IMR-90 (cell line): ENCODE measurements around the gene MIER1. TPM values are rescaled to one million over a fixed set of nuclear protein-coding genes. Genes with fewer than 3 reads are reported as not detected.
"Not testable (repeated sequence)": the region's sequence is repeated elsewhere in the genome, so short reads cannot be mapped to it uniquely, and the experiment has no call there.

Experiments
- ATAC-seq: fragments of 200-7000 bp; cut with Tn5 transposase; 2 replicates; pipeline ENCODE4 v1.9.1; 2020; ENCODE audit warnings: low read depth, mild to moderate bottlenecking, moderate library complexity
- BruUV-seq: library from RNA; stranded (reverse); fragments of 400-500 nt; replicated peaks from 2 replicates; lab custom pipeline; 2021; lab: Mats Ljungman, UMichigan
- CTCF ChIA-PET: fragments of 300-600 bp; formaldehyde crosslinking; extraction: SDS; loops from one replicate; lab custom pipeline; 2021; ENCODE audit warnings: antibody characterized with exemption; lab: Yijun Ruan, JAX
- POLR2A ChIA-PET: fragments of 300-600 bp; sonication (Branson Sonifier 250); formaldehyde crosslinking; loops from one replicate; lab custom pipeline; 2022; ENCODE audit warnings: antibody characterized with exemption; ENCODE audit not compliant: unreplicated experiment; lab: Charles Lee
- DNase-seq: peaks from one replicate; pipeline ENCODE4 v3.0.0; 2013
- H2AFZ ChIP-seq: replicated peaks from 2 replicates; pipeline ENCODE3; 2013; ENCODE audit warnings: low read length, mild to moderate bottlenecking; ENCODE audit not compliant: poor library complexity
- H2AK5ac ChIP-seq: 2 replicates; pipeline ENCODE4 v1.6.1; 2013; ENCODE audit warnings: low read depth, low read length, inconsistent platforms
- H2AK9ac ChIP-seq: replicated peaks from 2 replicates; pipeline ENCODE3; 2013; ENCODE audit warnings: mild to moderate bottlenecking, low read depth, low read length, moderate library complexity; ENCODE audit not compliant: poor library complexity
- H2BK120ac ChIP-seq: 2 replicates; pipeline ENCODE4 v1.6.1; 2013; ENCODE audit warnings: low read depth, low read length, inconsistent platforms
- H2BK15ac ChIP-seq: 3 replicates; pipeline ENCODE4 v1.6.1; 2013; ENCODE audit warnings: low read depth, low read length, inconsistent platforms
- H2BK20ac ChIP-seq: 2 replicates; pipeline ENCODE4 v1.6.1; 2013; ENCODE audit warnings: low read depth, mild to moderate bottlenecking, inconsistent platforms, low read length, moderate library complexity
- H2BK5ac ChIP-seq: 2 replicates; pipeline ENCODE4 v1.6.1; 2013; ENCODE audit warnings: mild to moderate bottlenecking, low read depth, low read length, inconsistent platforms; ENCODE audit not compliant: poor library complexity, severe bottlenecking
- H3K14ac ChIP-seq: replicated peaks from 2 replicates; pipeline ENCODE4 v1.6.1; 2013; ENCODE audit warnings: low read depth, low read length, inconsistent platforms
- H3K18ac ChIP-seq: 2 replicates; pipeline ENCODE4 v1.6.1; 2013; ENCODE audit warnings: low read depth, low read length, control low read depth
- H3K23ac ChIP-seq: 2 replicates; pipeline ENCODE4 v1.6.1; 2013; ENCODE audit warnings: low read depth, low read length, inconsistent platforms
- H3K27ac ChIP-seq: 2 replicates; pipeline ENCODE4 v1.5.1; 2013; ENCODE audit warnings: mild to moderate bottlenecking, control low read depth, low read length; ENCODE audit not compliant: insufficient read depth
- H3K27me3 ChIP-seq: 2 replicates; pipeline ENCODE4 v1.6.1; 2013; ENCODE audit warnings: low read length; ENCODE audit not compliant: control insufficient read depth, insufficient read depth
- H3K36me3 ChIP-seq: 2 replicates; pipeline ENCODE4 v1.6.1; 2013; ENCODE audit warnings: low read length, mixed read lengths; ENCODE audit not compliant: control insufficient read depth, insufficient read depth
- H3K4ac ChIP-seq: 2 replicates; pipeline ENCODE4 v1.6.1; 2013; ENCODE audit warnings: low read depth, low read length, inconsistent platforms
- H3K4me1 ChIP-seq: 2 replicates; pipeline ENCODE4 v1.6.1; 2013; ENCODE audit warnings: low read length, mixed read lengths; ENCODE audit not compliant: control insufficient read depth, insufficient read depth
- H3K4me2 ChIP-seq: 2 replicates; pipeline ENCODE4 v1.6.1; 2013; ENCODE audit warnings: low read depth, mild to moderate bottlenecking, control low read depth, low read length, moderate library complexity
- H3K4me3 ChIP-seq: 2 replicates; pipeline ENCODE4 v1.5.1; 2013; ENCODE audit warnings: low read depth, mild to moderate bottlenecking, control low read depth, low read length, moderate library complexity; ENCODE audit not compliant: insufficient read depth
- H3K56ac ChIP-seq: 2 replicates; pipeline ENCODE4 v1.6.1; 2013; ENCODE audit warnings: low read length, inconsistent platforms; ENCODE audit not compliant: insufficient read depth; ENCODE audit errors: extremely low read depth
- H3K79me1 ChIP-seq, 2 experiments: 2 replicates each; pipeline ENCODE4 v1.6.1; 2013; ENCODE audit warnings: low read length in 2 of 2, inconsistent platforms in 1 of 2, low read depth in 1 of 2
- H3K9ac ChIP-seq: 2 replicates; pipeline ENCODE4 v1.6.1; 2013; ENCODE audit warnings: low read depth, low read length, control low read depth
- H3K9me1 ChIP-seq: 2 replicates; pipeline ENCODE4 v1.6.1; 2013; ENCODE audit warnings: low read length, inconsistent platforms; ENCODE audit not compliant: insufficient read depth
- H3K9me3 ChIP-seq: 2 replicates; pipeline ENCODE4 v1.6.1; 2013; ENCODE audit warnings: low read length; ENCODE audit not compliant: control insufficient read depth, insufficient read depth
- H4K20me1 ChIP-seq: 2 replicates; pipeline ENCODE4 v1.6.1; 2013; ENCODE audit warnings: low read length, inconsistent platforms; ENCODE audit not compliant: insufficient read depth
- H4K5ac ChIP-seq: 2 replicates; pipeline ENCODE4 v1.6.1; 2013; ENCODE audit warnings: mild to moderate bottlenecking, low read depth, low read length, control low read depth
- H4K8ac ChIP-seq, 2 experiments: 2 replicates each; pipeline ENCODE4 v1.6.1; 2013; ENCODE audit warnings: low read depth in 2 of 2, low read length in 2 of 2, control low read depth in 1 of 2, inconsistent platforms in 1 of 2
- H4K91ac ChIP-seq: 2 replicates; pipeline ENCODE4 v1.6.1; 2013; ENCODE audit warnings: low read depth, low read length, inconsistent platforms; ENCODE audit not compliant: insufficient read depth
- WGBS, 2 experiments: methylation state at CpG; one replicate each; pipeline versions ENCODE4 v1.1.5 to v1.1.7; 2013; ENCODE audit warnings: missing lambda C conversion rate in 2 of 2; ENCODE audit not compliant: insufficient read length in 1 of 2; ENCODE audit errors: extremely low coverage in 2 of 2; 5-methylcytosine and 5-hydroxymethylcytosine counted together
- dilution Hi-C: fragments of 300-500 bp; cut with HindIII; formaldehyde crosslinking; loops from one replicate; pipeline ENCODE4 v1.14.3; 2018; ENCODE audit warnings: low sequenced_read_pairs; ENCODE audit not compliant: unreplicated experiment
- in situ Hi-C: fragments of 300-500 bp; cut with MboI; formaldehyde crosslinking; loops from 3 replicates; pipeline ENCODE4 v1.14.3; 2019; ENCODE audit warnings: low sequenced_read_pairs, inconsistent platforms, mixed read lengths
- intact Hi-C: fragments of 100-400 bp; cut with micrococcal nuclease; formaldehyde crosslinking; loops from 2 replicates; pipeline ENCODE4 v1.10.0; 2022
- polyA plus RNA-seq, 3 experiments: library from polyadenylated mRNA; depleted of rRNA; stranded (reverse); fragments of >200 nt; gene quantifications; 2 replicates each; pipeline ENCODE4 v1.2.3, GENCODE V29; 2012; ENCODE audit warnings: low replicate concordance in 1 of 3
- total RNA-seq: library from RNA; depleted of rRNA; stranded (reverse); fragments of >200 nt; gene quantifications from 2 replicates; pipeline ENCODE4 v1.2.3, GENCODE V29; 2012
- TF ChIP-seq, protein P1 (sequence below): conservative IDR thresholded peaks from 2 replicates; pipeline ENCODE4 v1.5.1; 2012; ENCODE audit warnings: mild to moderate bottlenecking, low read depth, low read length, improper control_type of control experiment

MIER1 gene
- total and polyA plus RNA-seq, 2 of the 4 experiments (the other 2 are of a cell fraction): 5.0 to 11.5 TPM

DNA sequence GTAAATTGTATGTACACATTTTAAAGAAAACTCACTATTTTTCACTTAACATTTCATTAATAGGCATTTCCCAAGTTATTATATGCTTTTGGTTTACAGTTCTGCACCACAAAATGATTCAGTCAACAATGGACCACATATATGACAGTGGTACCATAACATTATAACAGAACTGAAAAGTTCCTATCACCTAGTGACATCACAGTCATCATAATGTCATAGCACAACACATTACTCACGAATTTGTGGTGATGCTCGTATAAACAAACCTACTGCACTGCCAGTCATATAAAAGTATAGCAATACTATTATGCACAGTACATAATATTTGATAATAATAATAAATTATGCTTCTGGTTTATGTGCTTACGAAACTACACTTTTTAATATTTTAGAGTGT, 31.1 kb upstream of the MIER1 start:
- Histone ChIP-seq H2BK15ac (no peak overlapping the region), H2BK120ac (no peak overlapping the region), H3K9me1 (peaks cover 2% of the 10 kb centered on the region; the same call in 1 of the 2 replicates), H4K8ac (no peak overlapping the region), H3K4me1 (no peaks in the 10 kb centered on the region), H3K79me1 (no peaks in the 10 kb centered on the region), H2AK9ac (no peak overlapping the region), H3K4me3 (no peak overlapping the region), H4K91ac (no peak overlapping the region), H3K23ac (no peak overlapping the region), H2BK5ac (no peak overlapping the region), H3K4ac (no peak overlapping the region), H4K5ac (no peak overlapping the region), H4K20me1 (no peaks in the 10 kb centered on the region), H3K14ac (no peak overlapping the region), H2AK5ac (no peak overlapping the region), H3K9me3 (no peaks in the 10 kb centered on the region), H3K9ac (no peak overlapping the region), H3K27ac (no peak overlapping the region), H2AFZ (no peak overlapping the region), H2BK20ac (no peak overlapping the region), H3K27me3 (no peaks in the 10 kb centered on the region), H3K36me3 (no peaks in the 10 kb centered on the region), H3K18ac (no peak overlapping the region), H3K4me2 (no peak overlapping the region), H3K56ac (no peak overlapping the region)
- in situ Hi-C loops (no loop called here), intact Hi-C loops (no loop called here), dilution Hi-C loops (no loop called here)
- no TSS peak for BruUV-seq
- ChIA-PET POLR2A (no interaction called here), CTCF (no interaction called here)
- TF ChIP-seq, protein P1, sequence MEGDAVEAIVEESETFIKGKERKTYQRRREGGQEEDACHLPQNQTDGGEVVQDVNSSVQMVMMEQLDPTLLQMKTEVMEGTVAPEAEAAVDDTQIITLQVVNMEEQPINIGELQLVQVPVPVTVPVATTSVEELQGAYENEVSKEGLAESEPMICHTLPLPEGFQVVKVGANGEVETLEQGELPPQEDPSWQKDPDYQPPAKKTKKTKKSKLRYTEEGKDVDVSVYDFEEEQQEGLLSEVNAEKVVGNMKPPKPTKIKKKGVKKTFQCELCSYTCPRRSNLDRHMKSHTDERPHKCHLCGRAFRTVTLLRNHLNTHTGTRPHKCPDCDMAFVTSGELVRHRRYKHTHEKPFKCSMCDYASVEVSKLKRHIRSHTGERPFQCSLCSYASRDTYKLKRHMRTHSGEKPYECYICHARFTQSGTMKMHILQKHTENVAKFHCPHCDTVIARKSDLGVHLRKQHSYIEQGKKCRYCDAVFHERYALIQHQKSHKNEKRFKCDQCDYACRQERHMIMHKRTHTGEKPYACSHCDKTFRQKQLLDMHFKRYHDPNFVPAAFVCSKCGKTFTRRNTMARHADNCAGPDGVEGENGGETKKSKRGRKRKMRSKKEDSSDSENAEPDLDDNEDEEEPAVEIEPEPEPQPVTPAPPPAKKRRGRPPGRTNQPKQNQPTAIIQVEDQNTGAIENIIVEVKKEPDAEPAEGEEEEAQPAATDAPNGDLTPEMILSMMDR: no peak
- DNase-seq (peak; percentile 2), ATAC-seq (no peak)
- no CpG with 5 or more reads among the region's 3 CpGs for WGBS, 2 experiments

DNA sequence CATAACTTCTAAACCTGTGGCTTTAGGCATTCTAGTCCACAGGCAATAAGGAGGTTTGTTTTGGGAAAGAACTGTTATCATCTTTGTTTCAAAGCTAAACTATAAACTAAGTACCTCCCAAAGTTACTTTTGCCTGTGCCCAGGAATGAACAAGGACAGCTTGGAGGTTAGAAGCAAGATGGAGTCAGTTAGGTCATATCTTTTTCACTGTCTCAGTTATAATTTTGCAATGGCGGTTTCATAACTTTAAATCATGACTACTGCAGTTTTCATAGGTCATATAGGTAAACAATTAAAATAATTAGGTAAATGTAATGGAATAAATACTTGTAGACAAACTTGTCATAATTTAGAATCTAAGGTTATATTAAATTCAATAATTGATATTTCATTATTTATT, 9.6 kb upstream of the MIER1 start:
- CTCF ChIA-PET: interaction anchor here (0.6 to 1.3 kb wide), 3 partner anchors 9 to 362 kb away, joined by 3 to 4 read pairs (median 3); partner anchors contain the start of genes DNAI4 and MIER1
- H3K79me1 ChIP-seq, H3K18ac ChIP-seq, H3K36me3 ChIP-seq, H4K91ac ChIP-seq, H2BK5ac ChIP-seq, POLR2A ChIA-PET, H3K4me2 ChIP-seq, H3K4me1 ChIP-seq, dilution Hi-C loops, H3K9ac ChIP-seq, in situ Hi-C loops, H2BK120ac ChIP-seq, intact Hi-C loops, H2AK9ac ChIP-seq, H4K8ac ChIP-seq, H3K56ac ChIP-seq, H3K9me1 ChIP-seq, H3K27me3 ChIP-seq, H2AFZ ChIP-seq, H4K20me1 ChIP-seq, ATAC-seq, H3K4ac ChIP-seq, H3K23ac ChIP-seq, H2BK15ac ChIP-seq, H2BK20ac ChIP-seq, H3K9me3 ChIP-seq, H2AK5ac ChIP-seq, H3K4me3 ChIP-seq, H3K27ac ChIP-seq, DNase-seq, H4K5ac ChIP-seq, BruUV-seq, H3K14ac ChIP-seq: not testable (repeated sequence)
- WGBS, 2 experiments: no CpG with 5 or more reads among the region's 1 CpG
